RWPE2 (cell line): Measurements from ENCODE around the gene DPYSL4.
"Not testable (repeated sequence)": the region's sequence is repeated elsewhere in the genome, so short reads cannot be mapped to it uniquely, and the experiment has no call there.

ENCODE experiments used
- ATAC-seq: fragments of 200-7000 bp; cut with Tn5 transposase; 3 replicates; pipeline ENCODE4 v1.9.1; 2021; ENCODE audit warnings: low read depth
- DNase-seq: peaks from one replicate; pipeline ENCODE4 v3.0.0-alpha.2; 2020; ENCODE audit warnings: low spot score
- H3K27ac ChIP-seq: fragments of 450-650 bp; 2 replicates; pipeline ENCODE4 v1.5.1; 2017; ENCODE audit warnings: mild to moderate bottlenecking; ENCODE audit not compliant: poor library complexity, severe bottlenecking
- H3K27me3 ChIP-seq: fragments of 250-450 bp; sonication (Bioruptor Pico); 2 replicates; pipeline ENCODE4 v1.5.1; 2021; ENCODE audit warnings: mild to moderate bottlenecking, moderate library complexity; ENCODE audit not compliant: insufficient read depth, poor library complexity, severe bottlenecking
- H3K36me3 ChIP-seq: fragments of 250-450 bp; sonication (Bioruptor Pico); 2 replicates; pipeline ENCODE4 v1.5.1; 2020; ENCODE audit warnings: low read depth, mild to moderate bottlenecking, moderate library complexity
- H3K4me1 ChIP-seq: fragments of 250-450 bp; sonication (Bioruptor Pico); 2 replicates; pipeline ENCODE4 v1.5.1; 2021; ENCODE audit warnings: mild to moderate bottlenecking, moderate library complexity; ENCODE audit not compliant: insufficient read depth, poor library complexity, severe bottlenecking
- H3K4me3 ChIP-seq: fragments of 250-450 bp; sonication (Bioruptor Pico); 2 replicates; pipeline ENCODE4 v1.5.1; 2021; ENCODE audit warnings: mild to moderate bottlenecking, moderate library complexity; ENCODE audit not compliant: severe bottlenecking
- H3K9me3 ChIP-seq: fragments of 250-450 bp; sonication (Bioruptor Pico); 2 replicates; pipeline ENCODE4 v1.5.1; 2021; ENCODE audit warnings: mild to moderate bottlenecking, moderate library complexity; ENCODE audit not compliant: severe bottlenecking
- CTCF ChIP-seq: fragments of 450-650 bp; IDR thresholded peaks from one replicate; pipeline ENCODE4 v1.5.1; 2017; ENCODE audit warnings: mild to moderate bottlenecking, moderate library complexity; ENCODE audit not compliant: poor library complexity, severe bottlenecking

DPYSL4 gene

GRCh38 chr10:132210766-132211165 is 24.0 kb downstream of the DPYSL4 start:
- no peaks in the 10 kb centered on the region for H3K9me3 ChIP-seq
- ATAC-seq (no peak), DNase-seq (no peak)
- no peak overlapping the region for H3K4me3 ChIP-seq
- no peak overlapping the region for H3K27ac ChIP-seq
- TF ChIP-seq CTCF: no peak
- no peaks in the 10 kb centered on the region for H3K27me3 ChIP-seq
- no peaks in the 10 kb centered on the region for H3K4me1 ChIP-seq
- no peaks in the 10 kb centered on the region for H3K36me3 ChIP-seq

GRCh38 chr10:132211246-132211645 is 24.5 kb downstream of the DPYSL4 start:
- no peaks in the 10 kb centered on the region for H3K4me1 ChIP-seq
- H3K27ac ChIP-seq: no peak overlapping the region
- H3K4me3 ChIP-seq: no peak overlapping the region
- ATAC-seq: no peak
- no peaks in the 10 kb centered on the region for H3K9me3 ChIP-seq
- H3K27me3 ChIP-seq: no peaks in the 10 kb centered on the region
- DNase-seq: no peak
- no peak for TF ChIP-seq CTCF
- no peaks in the 10 kb centered on the region for H3K36me3 ChIP-seq

GRCh38 chr10:132212816-132213215 is 26.1 kb downstream of the DPYSL4 start:
- peaks cover 8% of the 10 kb centered on the region for H3K9me3 ChIP-seq
- H3K27ac ChIP-seq: no peak overlapping the region
- H3K27me3 ChIP-seq: no peaks in the 10 kb centered on the region
- DNase-seq (no peak), ATAC-seq (no peak)
- no peak overlapping the region for H3K4me3 ChIP-seq
- H3K36me3 ChIP-seq: no peaks in the 10 kb centered on the region
- TF ChIP-seq CTCF: no peak
- no peaks in the 10 kb centered on the region for H3K4me1 ChIP-seq

- Histone ChIP-seq H3K9me3 (peaks cover 8% of the 10 kb centered on the region), H3K36me3 (no peaks in the 10 kb centered on the region), H3K4me1 (no peaks in the 10 kb centered on the region), H3K4me3 (no peak overlapping the region), H3K27me3 (no peaks in the 10 kb centered on the region), H3K27ac (no peak overlapping the region)
- DNase-seq (no peak), ATAC-seq (no peak)
- TF ChIP-seq CTCF: no peak
Measured at GRCh38 chr10:132213917-132214316, 27.2 kb downstream of the DPYSL4 start.

GRCh38 chr10:132216441-132216840 is 29.7 kb downstream of the DPYSL4 start:
- not testable (repeated sequence) for H3K36me3 ChIP-seq, H3K4me1 ChIP-seq, H3K27ac ChIP-seq, H3K9me3 ChIP-seq, H3K27me3 ChIP-seq, DNase-seq, ATAC-seq, H3K4me3 ChIP-seq
